22Rv1 (cell line): ENCODE results near the gene RHBDF2.
"Not testable (repeated sequence)": the region's sequence is repeated elsewhere in the genome, so short reads cannot be mapped to it uniquely, and the experiment has no call there.

Experiments used
- H3K27ac ChIP-seq: fragments of 450-650 bp; 2 replicates; pipeline ENCODE4 v1.5.1; 2017
- ZFX ChIP-seq: fragments of 450-650 bp; IDR thresholded peaks from 2 replicates; pipeline ENCODE4 v1.6.1; 2017; ENCODE audit warnings: antibody characterized with exemption, borderline replicate concordance
- TF ChIP-seq, protein P1 (sequence below): fragments of 450-650 bp; IDR thresholded peaks from 2 replicates; pipeline ENCODE4 v1.5.1; 2017; ENCODE audit warnings: mild to moderate bottlenecking

The RHBDF2 gene

DNA sequence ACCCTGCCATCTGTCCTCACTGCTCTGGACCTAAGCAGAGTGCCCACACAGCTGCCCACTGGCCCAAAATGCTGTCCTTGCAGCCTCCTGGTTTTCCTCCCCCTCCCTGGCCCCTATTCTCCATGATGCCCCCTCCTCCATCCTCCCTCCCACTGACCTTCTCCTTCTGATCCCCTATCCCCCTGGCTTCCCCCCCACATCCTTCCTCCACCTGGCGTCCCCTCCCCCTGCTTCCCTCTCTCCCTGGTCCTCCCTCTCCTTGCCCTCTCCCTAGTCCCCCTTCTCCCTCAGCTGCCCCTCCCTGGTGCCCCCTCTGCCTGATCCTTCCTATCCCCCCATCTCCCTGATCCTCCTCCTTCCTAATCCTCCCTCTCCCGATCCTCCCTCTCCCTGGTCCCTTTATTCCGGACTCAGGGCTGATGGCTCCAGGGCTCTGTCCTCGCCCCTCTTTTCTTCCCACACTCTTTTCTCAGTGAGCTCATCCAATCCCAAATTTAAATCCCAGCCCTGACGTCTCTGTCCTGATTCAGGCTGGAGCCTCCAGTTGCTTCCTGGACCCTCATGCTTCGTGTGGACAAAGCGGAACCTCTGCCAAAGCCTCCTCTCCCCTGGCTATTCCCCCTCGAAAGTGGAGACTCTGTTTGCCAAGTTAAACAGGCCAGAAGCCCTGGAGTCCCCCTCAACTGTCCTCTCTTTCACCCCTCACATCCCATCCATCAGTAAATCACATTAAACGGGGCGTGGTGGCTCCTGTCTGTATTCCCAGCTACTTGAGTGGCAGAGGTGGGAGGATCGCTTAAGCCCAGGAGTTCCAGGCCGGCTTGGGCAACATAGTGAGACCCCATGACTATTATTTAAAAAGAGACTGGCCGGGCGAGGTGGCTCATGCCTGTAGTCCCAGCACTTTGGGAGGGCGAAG lies 18.1 kb upstream of the RHBDF2 start:
- no peak overlapping the region for H3K27ac ChIP-seq
- no peak for TF ChIP-seq ZFX
- TF ChIP-seq, protein P1, sequence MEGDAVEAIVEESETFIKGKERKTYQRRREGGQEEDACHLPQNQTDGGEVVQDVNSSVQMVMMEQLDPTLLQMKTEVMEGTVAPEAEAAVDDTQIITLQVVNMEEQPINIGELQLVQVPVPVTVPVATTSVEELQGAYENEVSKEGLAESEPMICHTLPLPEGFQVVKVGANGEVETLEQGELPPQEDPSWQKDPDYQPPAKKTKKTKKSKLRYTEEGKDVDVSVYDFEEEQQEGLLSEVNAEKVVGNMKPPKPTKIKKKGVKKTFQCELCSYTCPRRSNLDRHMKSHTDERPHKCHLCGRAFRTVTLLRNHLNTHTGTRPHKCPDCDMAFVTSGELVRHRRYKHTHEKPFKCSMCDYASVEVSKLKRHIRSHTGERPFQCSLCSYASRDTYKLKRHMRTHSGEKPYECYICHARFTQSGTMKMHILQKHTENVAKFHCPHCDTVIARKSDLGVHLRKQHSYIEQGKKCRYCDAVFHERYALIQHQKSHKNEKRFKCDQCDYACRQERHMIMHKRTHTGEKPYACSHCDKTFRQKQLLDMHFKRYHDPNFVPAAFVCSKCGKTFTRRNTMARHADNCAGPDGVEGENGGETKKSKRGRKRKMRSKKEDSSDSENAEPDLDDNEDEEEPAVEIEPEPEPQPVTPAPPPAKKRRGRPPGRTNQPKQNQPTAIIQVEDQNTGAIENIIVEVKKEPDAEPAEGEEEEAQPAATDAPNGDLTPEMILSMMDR: no peak

DNA sequence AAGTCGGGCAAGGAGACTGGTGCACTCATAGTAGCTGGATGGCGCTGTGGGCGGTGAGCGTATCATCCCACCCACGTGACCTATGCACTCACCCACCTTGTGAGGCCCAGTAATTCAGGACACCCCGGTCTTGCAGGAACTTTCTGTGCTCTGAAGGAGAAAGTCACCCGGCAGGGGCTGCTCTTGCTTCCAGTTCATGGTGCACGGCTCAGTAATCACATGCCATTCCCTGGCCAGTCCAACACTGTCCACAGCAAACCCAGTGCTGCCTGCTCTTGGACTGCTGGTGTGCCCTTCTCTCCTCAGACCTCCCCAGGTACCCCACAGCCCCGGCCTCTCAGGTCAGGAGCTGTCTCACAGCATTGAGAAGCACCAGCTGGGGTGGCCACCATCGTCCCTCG lies 16.4 kb upstream of the RHBDF2 start:
- H3K27ac ChIP-seq: no peak overlapping the region

DNA sequence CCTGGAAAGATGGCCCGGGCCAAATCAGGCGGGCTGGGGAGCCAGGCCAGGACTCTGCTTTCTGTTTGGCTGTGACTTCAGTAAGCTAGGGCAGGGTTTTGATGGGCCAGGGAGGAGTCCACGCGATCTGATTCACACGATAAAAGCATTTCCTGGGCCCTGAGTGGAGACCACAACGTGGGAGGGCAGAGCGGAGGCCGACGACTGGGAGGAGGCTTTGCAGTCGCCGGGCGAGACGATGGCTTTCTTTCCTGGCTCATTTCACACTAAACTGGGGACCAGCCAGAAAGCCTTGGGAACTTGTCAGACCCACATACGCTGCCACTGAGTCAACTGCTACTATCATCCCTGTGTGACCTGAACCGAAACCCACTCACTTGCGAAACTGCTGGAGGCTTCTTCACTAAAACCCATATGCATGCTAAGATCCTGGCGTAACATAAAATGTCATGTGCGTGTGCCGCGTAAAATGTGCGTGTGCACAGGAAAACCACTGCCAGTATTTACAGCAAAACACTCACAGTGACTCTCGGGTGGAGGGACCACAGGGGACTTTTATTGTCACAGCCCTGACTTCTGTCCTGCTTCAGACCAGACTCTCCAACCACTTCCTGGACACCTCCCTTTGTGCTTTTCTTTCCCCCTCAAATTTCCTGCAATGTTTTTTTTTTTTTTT lies 14.2 kb upstream of the RHBDF2 start:
- no peak for TF ChIP-seq ZFX
- TF ChIP-seq, protein P1: no peak
- H3K27ac ChIP-seq: no peak overlapping the region

More for the DNA sequence above, 16.4 kb upstream of the RHBDF2 start:
- no peak for TF ChIP-seq ZFX
- TF ChIP-seq, protein P1: no peak

DNA sequence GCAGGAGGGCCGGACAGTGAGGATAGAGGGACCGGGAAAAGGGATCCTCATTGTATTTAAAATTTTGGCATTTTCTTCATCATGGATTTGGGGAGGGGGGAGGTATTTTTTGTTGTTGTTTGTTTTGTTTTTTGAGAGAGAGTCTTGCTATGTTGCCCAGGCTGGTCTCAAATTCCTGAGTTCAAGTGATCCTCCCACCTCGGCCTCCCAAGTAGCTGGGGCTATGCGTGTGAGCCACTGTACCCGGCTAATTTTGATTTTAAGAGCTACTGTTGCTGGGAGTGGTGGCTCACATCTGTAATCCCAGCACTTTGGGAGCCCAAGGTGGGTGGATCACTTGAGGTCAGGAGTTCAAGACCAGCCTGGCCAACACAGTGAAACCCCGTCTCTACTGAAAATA lies 13.1 kb upstream of the RHBDF2 start:
- H3K27ac ChIP-seq: not testable (repeated sequence)

- TF ChIP-seq, protein P1: no peak
- no peak overlapping the region for H3K27ac ChIP-seq
These were observed 12.1 kb upstream of the RHBDF2 start for GRCh38 chr17:76513306-76513692.

DNA sequence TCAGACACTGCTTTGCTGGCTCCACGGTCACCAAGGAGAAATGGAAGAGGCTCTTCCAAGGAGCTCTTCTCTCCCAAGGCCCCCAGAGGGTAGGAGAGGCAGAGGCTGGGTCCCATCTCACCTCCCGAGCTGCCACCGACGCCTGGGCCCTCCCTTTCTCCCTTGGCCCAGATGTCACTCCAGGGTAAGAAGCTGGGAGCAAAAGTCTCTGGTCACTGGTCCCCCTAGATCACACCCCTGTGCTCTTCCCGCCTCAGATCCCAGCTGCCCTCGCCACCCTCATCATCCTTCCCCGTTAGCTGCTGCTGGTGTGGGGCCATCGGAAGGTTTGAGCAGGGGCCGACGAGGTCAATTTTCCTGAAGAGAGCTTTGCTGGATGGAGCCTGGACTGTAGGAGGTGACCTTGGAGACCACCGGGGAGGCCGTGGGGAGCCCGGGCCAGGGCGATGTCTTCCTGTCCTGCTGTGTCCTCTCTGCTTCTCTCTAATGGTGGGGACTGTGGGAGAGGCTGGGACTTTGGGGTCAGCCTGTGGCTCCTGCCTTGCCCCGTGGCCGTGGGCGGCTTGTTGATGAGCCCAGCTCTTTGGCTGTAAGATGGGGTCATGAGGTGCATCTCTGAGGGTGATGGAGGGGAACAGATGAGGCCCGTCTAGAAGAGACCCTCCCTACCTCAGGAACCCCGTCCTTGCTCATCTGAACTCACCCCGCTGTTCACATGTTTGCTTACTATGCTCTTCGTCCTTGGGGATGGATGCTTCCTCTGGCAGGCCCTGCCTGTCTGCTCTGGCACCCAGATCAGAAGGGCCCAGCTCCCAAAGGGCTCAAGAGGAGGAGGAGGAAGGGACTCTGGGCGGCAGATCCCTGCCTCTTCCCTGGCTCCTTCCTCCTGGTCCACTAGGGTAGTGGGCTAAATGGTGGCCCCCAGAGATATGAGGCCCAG lies 11.4 kb upstream of the RHBDF2 start:
- no peak overlapping the region for H3K27ac ChIP-seq
- TF ChIP-seq ZFX: no peak
- TF ChIP-seq, protein P1: no peak

DNA sequence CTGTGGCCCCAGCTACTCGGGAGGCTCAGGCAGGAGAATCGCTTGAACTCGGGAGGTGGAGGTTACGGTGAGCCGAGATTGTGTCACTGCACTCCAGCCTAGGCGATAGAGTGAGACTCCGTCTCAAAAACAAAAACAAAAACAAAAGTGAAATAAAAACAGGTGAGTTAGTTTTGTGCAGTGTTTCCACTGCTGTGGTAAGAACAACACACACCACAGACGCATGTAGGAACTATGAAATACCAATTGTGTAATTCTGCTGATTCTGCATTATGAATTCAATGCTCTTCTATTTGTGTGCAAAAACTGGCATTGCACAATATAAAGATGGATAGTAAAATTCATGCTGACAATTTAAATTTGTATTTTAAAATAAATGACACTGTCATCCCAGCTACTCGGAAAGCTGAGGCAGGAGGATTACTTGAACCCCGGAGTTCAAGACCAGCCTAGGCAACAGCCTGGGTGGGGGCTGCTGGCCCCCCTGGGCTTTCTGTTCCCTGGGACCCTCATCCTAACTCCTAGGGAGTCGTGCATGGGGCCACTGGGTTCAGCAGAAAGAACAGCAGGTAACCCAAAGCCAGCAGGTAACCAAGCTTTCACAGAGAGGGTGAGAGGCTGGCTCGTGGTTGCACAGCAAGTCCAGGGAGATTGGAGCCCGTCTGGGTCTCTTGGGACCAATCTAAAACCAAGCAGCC lies 10.6 kb upstream of the RHBDF2 start:
- TF ChIP-seq, protein P1: no peak
- TF ChIP-seq ZFX: no peak

More for the DNA sequence above, 10.6 kb upstream of the RHBDF2 start:
- no peak overlapping the region for H3K27ac ChIP-seq
